AML-193 (cell line): ENCODE results near the gene LCN15.
"Not testable (repeated sequence)": the region's sequence is repeated elsewhere in the genome, so short reads cannot be mapped to it uniquely, and the experiment has no call there.

Experiments used
- DNase-seq, 2 experiments: peaks; one replicate each; lab custom pipeline; 2025; lab: John Stamatoyannopoulos, UW

The LCN15 gene

DNA sequence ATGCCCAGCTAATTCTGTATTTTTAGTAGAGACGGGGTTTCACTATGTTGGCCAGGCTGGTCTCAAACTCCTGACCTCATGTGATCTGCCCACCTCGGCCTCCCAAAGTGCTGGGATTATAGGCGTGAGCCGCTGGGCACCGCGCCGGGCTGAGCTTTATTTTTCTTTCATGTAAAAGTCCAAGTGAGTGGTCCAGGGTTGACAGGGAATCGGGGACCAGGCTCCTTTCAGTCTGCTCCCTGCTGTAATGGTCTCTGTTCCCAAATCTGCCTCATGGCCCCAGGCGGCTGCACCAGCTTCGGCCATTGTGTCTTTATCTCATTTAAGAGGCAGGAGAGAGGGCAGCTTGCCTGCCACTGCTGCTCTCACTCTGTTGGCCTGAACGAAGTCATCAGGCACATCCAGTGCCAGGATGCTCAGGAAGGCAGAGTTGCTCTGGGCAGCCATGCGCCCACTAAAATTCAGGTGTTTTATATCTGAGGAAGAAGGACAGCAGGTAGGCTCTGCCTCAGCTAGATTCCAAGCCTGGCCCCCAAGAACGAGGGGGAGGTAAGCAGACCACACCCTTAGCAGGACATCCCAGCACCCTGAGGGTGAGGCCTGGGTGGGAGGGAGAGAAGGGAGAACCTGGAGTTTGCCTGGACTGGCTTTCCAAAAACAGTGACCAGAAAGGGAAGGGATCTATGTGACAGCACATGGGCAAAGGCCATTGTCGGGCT is 30.1 kb upstream of the LCN15 start:
- no peak for DNase-seq

DNA sequence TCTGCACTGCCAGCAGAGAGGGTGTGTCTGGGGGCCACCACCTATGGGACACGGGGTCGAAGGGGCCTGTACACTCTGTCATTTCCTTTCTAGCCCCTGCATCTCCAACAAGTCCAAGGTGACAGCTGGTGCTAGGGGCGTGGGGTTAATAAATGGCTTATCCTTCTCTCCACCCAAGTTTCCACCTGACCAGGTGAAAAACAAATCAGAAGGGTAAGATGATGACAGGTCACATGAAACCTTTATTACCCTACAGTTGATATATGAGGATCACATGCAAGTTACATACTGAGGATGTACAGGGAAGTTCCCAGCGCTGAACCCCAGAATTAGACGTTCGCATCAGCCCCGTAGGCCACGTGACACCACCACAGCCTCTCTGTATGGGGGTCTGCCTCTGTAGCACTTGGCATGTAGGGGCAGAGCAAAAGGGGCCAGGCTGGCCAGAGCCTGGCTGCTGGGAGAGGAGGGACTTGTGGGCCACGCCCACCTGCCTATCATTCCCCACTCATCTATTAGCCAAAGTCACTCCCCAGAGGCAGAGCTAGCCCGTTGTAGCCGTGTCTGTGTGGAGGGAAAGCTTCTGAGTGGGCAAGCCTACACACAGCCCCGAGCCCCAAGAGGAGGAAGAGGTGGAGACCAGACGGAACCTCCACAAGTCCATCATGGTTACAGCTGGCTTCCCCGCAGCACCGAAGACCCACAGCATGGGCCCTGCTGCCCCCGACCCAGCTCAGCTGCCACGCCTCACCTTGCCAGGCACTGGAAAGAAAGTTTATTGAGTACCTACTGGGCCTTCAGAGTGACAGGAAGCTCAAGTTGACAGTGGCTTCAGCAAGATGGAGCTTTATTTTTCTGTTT is 29.0 kb upstream of the LCN15 start:
- DNase-seq, result no peak

DNA sequence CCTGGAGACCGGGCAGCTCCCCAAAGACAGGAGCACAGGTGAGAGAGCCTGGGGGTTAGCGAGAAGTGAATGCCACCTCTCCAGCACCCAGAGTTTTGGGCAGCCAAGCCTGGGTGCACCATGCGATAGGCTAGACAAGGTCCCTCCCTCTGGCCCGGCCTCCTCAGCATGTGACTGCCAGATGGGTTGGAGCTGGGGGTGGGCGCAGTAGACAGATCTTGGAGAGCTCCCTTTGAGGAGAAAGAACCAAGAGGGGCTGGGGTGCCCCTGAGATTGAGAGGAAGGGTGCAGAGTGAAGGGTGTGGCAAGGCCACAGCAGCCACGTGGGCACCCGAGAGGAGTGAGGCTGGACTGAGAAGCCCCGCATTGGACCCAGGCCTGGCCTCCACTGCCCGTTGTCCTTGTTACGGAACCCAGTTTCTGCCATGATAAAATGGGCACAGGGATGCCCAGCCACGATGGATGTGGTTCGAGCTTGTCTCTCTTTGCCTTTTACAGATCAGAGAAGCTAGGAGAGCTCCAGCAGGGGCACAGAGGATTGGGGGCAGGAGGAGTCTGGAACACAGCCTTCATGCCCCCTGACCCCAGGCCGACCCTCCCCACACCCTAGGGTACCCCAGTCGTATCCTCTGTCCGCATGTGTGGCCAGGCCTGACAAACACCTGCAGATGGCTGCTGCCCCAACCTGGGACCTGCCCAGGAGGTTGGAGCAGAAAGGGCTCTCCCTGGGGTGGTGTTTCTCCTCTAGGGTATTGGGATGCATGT is 28.2 kb upstream of the LCN15 start:
- no peak for DNase-seq

DNA sequence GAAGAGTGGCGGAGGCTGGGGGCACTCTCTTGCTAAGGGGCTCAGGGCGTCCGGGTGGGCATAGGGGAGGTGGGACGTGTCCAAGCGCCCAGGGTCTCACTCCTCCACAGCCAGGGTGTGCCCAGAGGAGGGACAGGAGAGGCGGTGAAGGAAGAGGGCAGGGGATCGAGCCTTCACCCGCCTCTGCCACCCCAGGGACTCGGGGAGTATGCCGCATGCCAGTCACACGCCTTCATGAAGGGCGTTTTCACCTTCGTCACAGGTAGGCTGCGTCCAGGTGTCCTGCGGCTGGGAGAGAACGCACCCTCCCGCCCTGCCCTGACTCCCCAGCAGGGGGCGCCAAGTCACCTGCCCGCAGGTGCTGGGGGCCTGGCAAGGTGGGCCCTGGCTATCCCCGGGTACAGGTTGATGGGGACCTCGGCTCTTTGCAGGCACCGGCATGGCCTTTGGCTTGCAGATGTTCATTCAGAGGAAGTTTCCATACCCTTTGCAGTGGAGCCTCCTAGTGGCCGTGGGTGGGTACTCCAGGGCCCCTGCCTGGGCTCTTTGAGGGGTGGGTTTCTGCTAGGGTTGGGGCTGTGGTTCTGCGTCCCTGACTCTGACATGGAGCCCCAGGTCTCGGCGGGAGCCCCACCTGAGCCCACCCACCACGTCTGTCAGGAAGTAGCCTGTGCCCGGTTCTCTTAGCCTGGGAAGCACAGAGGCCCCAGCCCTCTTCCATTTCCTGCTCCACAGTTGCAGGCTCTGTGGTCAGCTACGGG is 27.4 kb upstream of the LCN15 start:
- DNase-seq, result peak; percentile 39 to 47

DNA sequence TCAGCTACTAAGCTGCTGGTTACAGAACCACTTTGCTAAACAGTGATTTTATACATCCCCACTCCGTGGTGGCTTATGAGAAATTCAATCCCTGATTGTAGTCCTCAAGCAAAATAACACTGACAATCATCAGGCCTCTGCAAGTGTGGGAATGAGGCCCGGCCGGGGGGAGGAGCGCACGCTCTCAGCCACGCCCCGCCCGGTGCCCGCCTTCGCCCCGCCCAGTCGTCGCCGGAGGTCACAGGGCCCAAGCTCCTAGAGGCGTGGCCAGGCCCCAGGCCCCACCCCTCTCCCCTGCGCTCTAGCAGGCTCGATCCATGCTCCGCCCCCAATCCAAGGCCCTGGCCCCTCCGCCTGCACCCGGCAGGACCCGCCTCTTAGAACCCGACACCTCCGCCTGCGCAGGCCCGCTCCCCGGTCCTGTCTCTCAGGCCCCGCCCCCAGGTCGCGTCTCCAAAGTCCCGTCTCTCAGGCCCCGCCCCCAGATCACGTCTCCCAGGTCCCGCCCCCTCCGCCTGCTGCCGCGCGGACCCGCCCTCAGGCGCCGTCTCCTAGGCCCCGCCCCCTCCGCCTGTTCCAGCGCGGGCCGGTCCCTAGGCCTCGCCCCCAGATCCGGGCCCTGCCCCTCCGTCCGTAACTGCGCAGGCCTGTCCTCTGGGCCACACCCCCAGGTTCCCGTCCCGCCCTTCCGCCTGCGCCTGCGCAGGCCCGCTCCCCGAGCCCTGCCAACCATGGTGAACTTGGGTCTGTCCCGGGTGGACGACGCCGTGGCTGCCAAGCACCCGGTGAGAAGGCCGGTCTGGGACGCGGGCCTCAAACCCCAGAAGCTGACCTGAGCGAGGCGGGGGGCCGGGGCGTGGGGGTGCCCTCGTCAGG is 26.6 kb upstream of the LCN15 start, which contains the start of gene TMEM141:
TSS of gene TMEM141 (plus strand) at position 705 of the 876 bp plus-strand sequence. CDS start at position 732, 27 bp downstream.
- peak; percentile 95 to 98 for DNase-seq

DNA sequence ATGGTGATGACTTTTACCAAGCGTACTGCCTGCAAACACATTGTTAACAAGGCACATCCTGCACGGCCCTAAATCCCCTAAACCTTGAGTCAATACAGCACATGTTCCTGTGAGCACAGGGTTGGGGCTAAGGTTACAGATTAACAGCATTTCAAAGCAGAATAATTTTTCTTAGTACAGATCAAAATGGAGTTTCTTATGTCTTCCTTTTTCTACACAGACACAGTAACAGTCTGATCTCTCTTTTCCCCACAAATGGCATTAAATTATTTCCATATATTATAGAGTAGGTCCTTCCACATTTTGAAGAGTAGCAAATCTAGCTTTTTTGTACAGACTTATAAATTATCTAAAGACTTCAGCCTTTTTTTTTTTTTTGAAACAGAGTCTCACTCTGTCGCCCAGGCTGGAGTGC is 25.2 kb upstream of the LCN15 start:
- DNase-seq, result no peak

DNA sequence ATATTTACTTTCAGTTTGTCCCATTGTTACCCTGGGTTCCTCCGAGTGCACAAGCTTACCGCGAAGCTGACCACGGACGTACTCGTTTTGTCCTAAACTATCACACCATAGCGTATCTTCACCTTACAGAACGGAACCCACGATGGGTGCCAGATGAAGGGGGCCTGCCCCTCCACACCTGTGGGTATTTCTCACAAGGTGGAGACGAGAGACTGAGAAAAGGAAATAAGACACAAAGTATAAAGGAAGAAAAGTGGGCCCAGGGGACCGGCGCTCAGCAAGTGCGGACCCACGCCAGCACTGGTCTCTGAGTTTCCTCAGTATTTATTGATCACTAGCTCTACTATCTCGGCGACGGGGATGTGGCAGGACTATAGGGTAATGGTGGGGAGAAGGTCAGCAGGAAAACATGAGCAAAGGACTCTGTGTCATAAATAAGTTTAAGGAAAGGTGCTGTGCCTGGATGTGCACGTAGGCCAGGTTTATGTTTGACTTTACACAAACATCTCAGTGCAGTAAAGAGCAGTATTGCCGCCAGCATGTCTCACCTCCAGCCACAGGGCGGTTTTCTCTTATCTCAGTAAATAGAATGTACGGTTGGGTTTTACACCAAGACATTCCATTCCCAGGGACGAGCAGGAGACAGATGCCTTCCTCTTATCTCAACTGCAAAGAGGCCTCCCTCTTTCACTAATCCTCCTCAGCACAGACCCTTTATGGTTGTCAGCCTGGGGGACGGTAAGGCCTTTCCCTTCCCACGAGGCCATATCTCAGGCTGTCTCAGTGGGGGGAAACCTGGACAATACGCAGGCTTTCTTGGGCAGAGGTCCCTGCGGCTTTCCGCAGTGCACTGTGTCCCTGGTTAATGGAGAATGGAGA is 24.6 kb upstream of the LCN15 start:
- not testable (repeated sequence) for DNase-seq

DNA sequence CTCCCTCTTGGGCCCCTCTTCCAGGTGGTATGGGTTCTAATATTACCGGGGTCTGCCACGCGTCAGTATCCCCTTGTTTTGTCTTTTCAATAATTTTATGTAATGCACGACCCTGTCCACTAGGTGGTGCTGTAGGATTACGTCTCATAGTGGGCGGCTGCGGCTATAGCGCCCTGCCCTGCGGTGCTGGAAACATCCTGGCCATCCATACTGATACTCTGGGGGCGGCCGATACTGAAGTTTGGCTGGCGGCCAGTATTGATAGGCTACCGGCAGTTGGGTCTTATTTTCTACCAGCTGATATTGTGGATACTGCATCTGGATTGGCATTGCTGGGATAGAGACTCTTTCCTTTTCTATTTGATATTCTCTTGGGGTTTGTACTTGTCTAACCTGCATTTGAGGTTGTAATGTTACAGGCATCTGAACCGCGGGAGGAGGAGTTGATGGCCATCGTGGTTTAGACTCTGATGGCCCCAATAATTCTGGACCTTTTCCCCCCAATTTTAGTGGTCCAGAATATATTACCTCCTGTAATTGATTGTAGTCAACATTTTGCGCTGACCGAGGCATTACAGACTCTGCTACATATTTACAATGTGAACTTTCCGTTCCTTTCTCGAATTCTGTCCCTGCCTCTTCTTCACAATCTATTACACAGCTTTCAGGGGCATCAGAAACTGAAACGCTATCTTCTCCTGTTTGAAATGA is 23.5 kb upstream of the LCN15 start:
- peak; percentile 42 to 65 for DNase-seq

DNA sequence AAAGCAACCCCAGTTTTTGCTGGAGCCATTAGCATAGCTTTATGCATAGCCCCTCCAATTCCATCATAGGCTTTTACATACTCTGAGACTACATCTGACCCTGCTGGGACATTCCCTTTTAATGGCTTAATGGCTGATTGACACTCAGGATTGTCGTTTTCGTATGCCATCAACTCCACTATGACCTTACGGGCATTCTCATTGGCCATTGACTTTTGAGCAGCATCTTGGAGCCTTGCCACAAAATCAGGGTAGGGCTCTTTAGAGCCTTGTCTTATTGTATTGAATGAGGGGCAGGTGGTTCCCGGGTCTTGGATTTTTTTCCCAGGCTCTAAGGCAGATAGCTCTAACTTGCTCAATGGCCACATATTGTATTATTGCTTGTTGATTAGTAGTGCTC is 22.7 kb upstream of the LCN15 start:
- not testable (repeated sequence) for DNase-seq

DNA sequence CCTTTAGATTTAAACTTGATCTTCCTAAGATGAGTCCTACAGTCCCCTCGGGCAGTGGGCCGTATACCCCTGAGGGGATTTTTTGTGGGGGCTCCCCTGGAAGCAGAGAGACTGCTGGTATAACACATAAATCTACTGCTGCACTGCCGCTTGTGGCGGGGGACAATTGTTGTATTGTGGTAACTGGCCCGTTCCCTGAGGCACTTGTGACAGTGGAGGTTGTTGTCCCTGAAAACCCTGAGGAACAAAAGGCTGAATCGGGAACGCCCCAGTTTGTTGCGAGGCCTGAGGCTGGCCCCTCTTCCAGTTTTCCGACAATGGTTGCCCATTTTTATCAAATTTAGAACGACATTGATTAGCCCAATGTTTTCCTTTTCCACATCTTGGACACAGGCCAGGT is 22.1 kb upstream of the LCN15 start:
- DNase-seq, result no peak

DNA sequence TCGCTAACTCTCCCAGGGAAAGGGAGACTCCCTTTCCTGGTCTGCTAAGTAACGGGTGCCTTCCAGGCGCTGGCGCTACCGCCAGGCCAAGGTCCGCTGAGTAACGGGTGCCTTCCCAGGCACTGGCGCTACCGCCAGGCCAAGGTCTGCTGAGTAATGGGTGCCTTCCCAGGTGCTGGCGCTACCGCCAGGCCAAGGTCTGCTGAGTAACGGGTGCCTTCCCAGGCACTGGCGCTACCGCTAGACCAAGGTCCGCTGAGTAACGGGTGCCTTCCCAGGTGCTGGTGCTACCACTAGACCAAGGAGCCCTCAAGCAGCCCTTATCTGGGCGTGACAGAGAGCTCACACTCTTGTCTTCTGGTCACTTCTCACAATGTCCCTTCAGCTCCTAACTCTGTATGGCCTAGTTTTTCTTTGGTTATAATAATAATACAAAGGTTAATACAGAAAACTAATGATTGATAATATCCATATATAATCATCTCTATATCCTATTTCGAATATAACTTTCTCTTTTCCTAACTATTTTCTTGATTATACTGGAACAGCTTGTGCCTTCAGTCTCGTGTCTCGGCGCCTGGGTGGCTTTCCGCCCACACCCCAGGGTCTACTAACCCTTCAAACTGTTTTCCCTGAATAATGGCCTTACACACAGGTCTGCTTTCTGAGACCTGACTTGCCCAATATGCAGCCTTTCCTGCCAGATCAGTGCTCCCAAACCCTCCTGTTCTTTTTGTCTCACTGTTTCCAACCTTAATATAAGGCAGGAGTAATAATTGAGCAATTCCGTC is 21.4 kb upstream of the LCN15 start:
- not testable (repeated sequence) for DNase-seq

DNA sequence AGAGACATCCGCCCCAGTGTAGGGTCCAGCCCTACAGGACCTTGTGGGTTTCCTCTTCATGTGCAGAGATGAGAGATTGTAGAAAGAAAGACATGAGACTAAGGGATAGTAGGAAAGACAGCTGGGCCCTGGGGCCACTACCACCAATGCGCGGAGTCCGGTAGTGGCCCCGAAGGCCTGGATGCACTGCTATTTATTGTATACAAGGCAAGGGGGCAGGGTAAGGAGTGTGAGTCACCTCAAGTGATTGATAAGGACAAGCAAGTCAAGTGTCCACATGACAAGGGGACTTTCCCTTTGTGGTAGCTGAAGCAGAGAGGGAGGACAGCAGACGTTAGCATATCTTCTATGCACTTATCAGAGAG is 20.7 kb upstream of the LCN15 start:
- DNase-seq, result no peak

DNA sequence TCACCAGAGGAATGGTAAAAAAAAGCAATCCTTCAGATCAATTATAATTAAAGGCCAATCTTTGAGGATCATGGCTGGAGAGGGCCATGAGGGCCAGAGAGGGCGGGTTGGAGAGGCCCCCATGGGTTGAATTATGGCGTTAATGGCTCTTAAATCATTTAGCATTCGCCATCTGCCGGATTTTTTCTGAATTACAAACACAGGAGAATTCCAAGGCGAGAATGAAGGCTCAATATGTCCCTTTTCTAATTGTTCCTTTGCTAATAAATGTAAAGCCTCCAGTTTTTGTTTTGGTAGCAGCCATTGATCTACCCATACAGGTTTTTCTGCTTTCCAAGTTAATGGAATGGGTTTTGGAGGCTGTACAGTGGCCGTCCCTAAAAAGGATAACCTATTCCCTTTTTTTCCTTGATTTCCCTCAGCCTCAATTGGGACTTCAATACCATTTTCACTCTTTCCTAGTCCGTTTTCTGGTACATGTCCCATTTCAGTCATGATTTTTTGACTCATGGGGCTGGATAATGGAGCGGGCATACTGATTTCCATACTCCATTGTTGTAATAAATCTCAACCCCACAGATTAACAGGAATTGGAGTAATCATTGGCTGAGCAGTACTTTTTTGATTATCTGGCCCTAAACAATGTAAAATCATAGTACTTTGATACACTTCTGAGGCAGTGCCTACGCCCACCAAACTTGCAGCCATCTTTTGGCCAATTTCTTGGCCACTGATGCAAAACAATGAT is 20.1 kb upstream of the LCN15 start:
- DNase-seq, result peak; percentile 13 to 18

DNA sequence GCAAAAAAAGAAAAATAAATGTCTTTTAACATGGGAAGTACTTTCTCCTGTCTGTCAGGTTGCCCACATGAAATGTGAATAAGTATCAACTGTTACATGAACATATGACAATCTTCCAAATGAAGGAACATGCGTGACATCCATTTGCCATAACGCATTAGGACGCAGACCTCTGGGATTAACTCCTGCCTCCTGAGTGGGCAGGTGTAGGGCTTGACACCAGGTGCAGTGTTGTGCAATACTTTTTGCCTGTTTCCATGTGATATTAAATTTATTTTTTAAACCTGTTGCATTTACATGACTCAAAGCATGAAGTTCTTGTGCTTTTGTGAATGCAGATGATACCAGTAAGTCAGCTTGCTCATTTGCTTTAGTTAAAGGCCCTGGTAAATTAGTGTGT is 18.1 kb upstream of the LCN15 start:
- no peak for DNase-seq

DNA sequence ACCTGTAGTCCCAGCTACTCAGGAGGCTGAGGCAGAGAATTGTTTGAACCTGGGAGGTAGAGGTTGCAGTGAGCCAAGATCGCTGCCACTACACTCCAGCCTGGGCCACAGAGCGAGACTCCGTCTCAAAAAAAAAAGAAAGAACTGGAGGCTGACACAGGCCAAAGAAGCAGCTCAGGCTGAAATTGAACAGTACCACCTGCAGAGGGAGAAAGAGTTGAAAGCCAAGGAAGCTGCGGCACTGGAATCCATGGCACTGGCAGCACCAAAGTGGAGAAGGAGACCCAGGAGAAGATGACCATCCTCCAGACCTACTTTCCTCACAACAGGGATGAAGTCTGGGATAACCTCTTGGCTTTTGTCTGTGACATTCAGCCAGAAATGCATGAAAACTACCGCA is 15.5 kb upstream of the LCN15 start:
- no peak for DNase-seq

DNA sequence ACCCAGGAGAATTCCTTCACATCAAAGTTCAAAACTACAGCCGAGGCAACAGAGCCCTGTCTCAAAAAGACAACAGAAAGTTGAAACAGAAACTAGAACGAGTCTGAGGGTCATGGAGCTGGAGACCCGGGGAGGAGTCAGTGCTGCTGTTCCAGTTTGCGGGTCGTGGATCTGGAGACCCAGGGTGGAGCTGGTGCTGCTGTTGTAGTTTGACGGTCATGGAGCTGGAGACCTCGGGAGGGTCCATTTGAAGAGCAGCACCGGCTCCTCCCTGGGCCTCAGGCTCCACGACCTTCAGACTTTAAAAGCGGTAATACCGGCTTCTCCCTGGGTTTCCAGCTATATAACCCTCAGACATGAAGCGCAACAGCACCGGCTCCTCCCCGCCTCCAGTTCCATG is 13.0 kb upstream of the LCN15 start:
- no peak for DNase-seq

DNA sequence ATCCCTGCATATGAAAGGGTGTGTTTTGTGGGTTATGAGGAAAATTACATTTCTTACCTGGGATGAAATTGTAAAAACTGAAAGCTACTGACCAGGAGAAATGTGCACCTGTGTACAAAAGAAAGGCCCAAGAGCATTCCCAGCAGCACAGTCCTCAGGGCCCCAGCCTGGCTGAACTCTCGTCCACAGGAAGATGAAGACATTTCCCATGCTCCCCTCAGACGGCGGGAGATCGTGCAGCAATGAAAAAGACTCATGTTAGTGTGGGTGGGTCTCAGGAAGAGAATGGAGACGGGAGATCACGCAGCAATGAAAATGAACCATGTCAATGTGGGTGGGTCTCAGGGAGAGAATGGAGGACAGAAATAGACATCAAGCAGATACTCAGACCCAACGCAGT is 12.6 kb upstream of the LCN15 start:
- DNase-seq, result no peak

DNA sequence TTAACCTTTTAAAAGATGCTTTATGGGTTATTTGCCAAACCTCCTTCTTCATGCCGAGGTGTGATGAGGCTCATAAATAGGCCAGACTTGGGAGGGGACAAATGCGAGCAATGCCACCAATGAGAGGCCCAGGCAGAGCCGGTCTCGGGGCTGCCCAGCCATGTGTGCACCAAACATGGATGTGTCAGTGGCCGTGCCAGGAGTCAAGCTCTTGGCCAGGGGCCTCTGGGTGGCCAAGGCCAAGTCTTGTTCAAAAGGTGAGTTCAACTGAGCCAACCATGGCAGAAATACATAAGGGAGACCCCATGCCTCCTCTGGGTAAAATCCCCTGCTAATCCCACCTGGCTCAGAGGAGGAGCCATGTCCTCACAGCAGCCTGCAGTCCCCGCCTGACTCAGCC is 10.9 kb upstream of the LCN15 start:
- DNase-seq, result no peak
